Naive thymus-derived CD4-positive, alpha-beta T cell (primary cell): ENCODE results near the gene PDK1. TPM values are rescaled to one million over a fixed set of nuclear protein-coding genes. Genes with fewer than 3 reads are reported as not detected.

Experiments
- ATAC-seq: fragments of 150-1000 bp; cut with Tn5 transposase; 2 replicates; pipeline ENCODE4 v1.10.0; 2021; ENCODE audit warnings: mild to moderate bottlenecking, moderate library complexity
- CTCF ChIA-PET: fragments of 350-600 bp; sonication (Branson Sonifier 250); formaldehyde crosslinking; loops from one replicate; lab custom pipeline; 2021; ENCODE audit warnings: antibody characterized with exemption; lab: Charles Lee
- POLR2A ChIA-PET: fragments of 350-600 bp; sonication (Branson Sonifier 250); formaldehyde crosslinking; loops from one replicate; lab custom pipeline; 2021; ENCODE audit warnings: antibody characterized with exemption, inconsistent platforms; lab: Charles Lee
- DNase-seq, 9 donors: peaks; one replicate each; pipeline versions ENCODE4 v3.0.0 to v3.0.0-alpha.2; 2020 to 2022; ENCODE audit warnings: mixed read lengths in 1 of 9
- H3K27ac ChIP-seq: one replicate; pipeline ENCODE4 v1.7.0; 2013; ENCODE audit warnings: mild to moderate bottlenecking, low read depth, low read length, moderate library complexity
- H3K27me3 ChIP-seq, 2 donors: one replicate each; pipeline ENCODE4 v1.7.0; 2013; ENCODE audit warnings: low read length in 2 of 2, mild to moderate bottlenecking in 2 of 2, moderate library complexity in 2 of 2; ENCODE audit not compliant: control insufficient read depth in 2 of 2, insufficient read depth in 2 of 2
- H3K36me3 ChIP-seq, 3 experiments: 1 replicate in 2 of 3; 2 replicates in 1 of 3; pipeline ENCODE4 v1.7.0; 2013; ENCODE audit warnings: low read length in 3 of 3, mild to moderate bottlenecking in 3 of 3, moderate library complexity in 1 of 3; ENCODE audit not compliant: insufficient read depth in 3 of 3, control insufficient read depth in 2 of 3
- H3K4me1 ChIP-seq, 2 donors: one replicate each; pipeline ENCODE4 v1.7.0; 2013; ENCODE audit warnings: low read length in 2 of 2, mild to moderate bottlenecking in 2 of 2, moderate library complexity in 1 of 2; ENCODE audit not compliant: control insufficient read depth in 2 of 2, insufficient read depth in 2 of 2
- H3K4me3 ChIP-seq: 2 replicates; pipeline ENCODE4 v1.7.0; 2013; ENCODE audit warnings: mild to moderate bottlenecking, low read length
- H3K9me3 ChIP-seq, 3 experiments: 1 replicate in 2 of 3; 2 replicates in 1 of 3; pipeline ENCODE4 v1.7.0; 2013; ENCODE audit warnings: low read length in 3 of 3; ENCODE audit not compliant: control insufficient read depth in 2 of 3
- H3K27ac Mint-ChIP-seq, 9 donors: one replicate each; pipeline ENCODE4 v1.8.0; 2020 to 2022; ENCODE audit warnings: mixed read lengths in 9 of 9, mild to moderate bottlenecking in 8 of 9, moderate library complexity in 5 of 9, inconsistent platforms in 2 of 9
- H3K27me3 Mint-ChIP-seq, 5 donors: one replicate each; pipeline ENCODE4 v1.8.0; 2021 to 2022; ENCODE audit warnings: mixed read lengths in 5 of 5, mild to moderate bottlenecking in 1 of 5
- H3K36me3 Mint-ChIP-seq, 5 donors: one replicate each; pipeline ENCODE4 v1.8.0; 2020 to 2022; ENCODE audit warnings: mixed read lengths in 5 of 5, mild to moderate bottlenecking in 3 of 5, inconsistent platforms in 1 of 5
- H3K4me1 Mint-ChIP-seq, 7 donors: one replicate each; pipeline ENCODE4 v1.8.0; 2020 to 2022; ENCODE audit warnings: mixed read lengths in 7 of 7, mild to moderate bottlenecking in 3 of 7, inconsistent platforms in 1 of 7
- H3K4me3 Mint-ChIP-seq, 10 donors: one replicate each; pipeline ENCODE4 v1.8.0; 2020 to 2022; ENCODE audit warnings: mild to moderate bottlenecking in 10 of 10, mixed read lengths in 10 of 10, moderate library complexity in 6 of 10, inconsistent platforms in 2 of 10
- H3K9me3 Mint-ChIP-seq, 11 donors: one replicate each; pipeline ENCODE4 v1.8.0; 2020 to 2022; ENCODE audit warnings: mixed read lengths in 11 of 11, mild to moderate bottlenecking in 4 of 11, inconsistent platforms in 1 of 11, moderate library complexity in 1 of 11
- intact Hi-C, 2 donors: fragments of 100-400 bp; cut with micrococcal nuclease; formaldehyde crosslinking; loops; one replicate each; pipeline ENCODE4 v1.15.1; 2023
- polyA plus RNA-seq, 2 donors: library from polyadenylated mRNA; unstranded; fragments of 300-500 nt; fragmentation: Illumina TruSeq; gene quantifications; one replicate each; pipeline ENCODE4 v1.2.3, GENCODE V29; 2021
- total RNA-seq, 6 experiments: library from RNA in 5 of 6; stranded (reverse) in 5 of 6; gene quantifications; 1 replicate in 5 of 6; 2 replicates in 1 of 6; pipeline ENCODE4 v1.2.3 and lab custom pipeline; 2021 to 2026

Gene PDK1
- total and polyA plus RNA-seq, 7 experiments from 2014 or later, result 56.0 to 79.8 (median 66.6) TPM

DNA sequence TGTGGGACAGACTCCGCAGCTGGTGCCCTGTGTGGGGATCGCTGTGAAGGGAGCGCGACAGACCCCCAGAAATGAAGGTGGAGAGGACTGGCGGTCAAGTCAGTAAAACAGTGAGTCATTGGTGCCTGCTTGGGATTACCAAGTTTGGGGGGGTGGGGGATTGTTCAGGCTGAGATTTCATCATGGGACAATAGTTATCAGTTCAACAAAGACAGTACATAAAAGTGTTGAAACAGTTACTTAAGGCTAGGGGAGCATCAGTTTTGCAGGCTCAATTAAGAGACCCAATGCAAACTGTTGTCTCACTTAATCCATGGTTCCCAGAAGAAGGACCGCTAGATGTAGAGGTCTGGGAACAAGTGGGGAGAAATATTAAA lies 42.4 kb upstream of the PDK1 start:
- DNase-seq, result no peak
- Histone ChIP-seq H3K27me3 (no peaks in the 10 kb centered on the region), H3K36me3 (no peaks in the 10 kb centered on the region), H3K4me3 (no peak overlapping the region), H3K4me1 (peaks cover 0 to 15% of the 10 kb centered on the region in 2 donors), H3K9me3 (peaks cover 0 to 18% (median 12%) of the 10 kb centered on the region in 3 experiments), H3K27ac (no peak overlapping the region)
- H3K4me3 Mint-ChIP-seq, result no peak overlapping the region
- no peaks in the 10 kb centered on the region for H3K27me3 Mint-ChIP-seq
- H3K9me3 Mint-ChIP-seq, result peaks cover 0 to 61% (median 22%) of the 10 kb centered on the region in 11 donors
- peaks cover 18 to 53% (median 37%) of the 10 kb centered on the region in 5 donors for H3K36me3 Mint-ChIP-seq
- ChIA-PET POLR2A (interaction anchor here (0.6 to 1.3 kb wide), 3 partner anchors 9 to 95 kb away, joined by 3 to 4 read pairs (median 3); no protein-coding TSS in a partner anchor), CTCF (no interaction called here)
- peaks cover 11 to 47% (median 31%) of the 10 kb centered on the region in 7 donors for H3K4me1 Mint-ChIP-seq
- ATAC-seq, result no peak
- intact Hi-C loops, result loop anchor here in 1 of 2 donors (5.0 kb wide), 1 partner anchor 44 kb away; the partner anchor contains the start of gene PDK1
- H3K27ac Mint-ChIP-seq, result peak overlapping the region in 2 of 9 donors; percentile 49 to 72

DNA sequence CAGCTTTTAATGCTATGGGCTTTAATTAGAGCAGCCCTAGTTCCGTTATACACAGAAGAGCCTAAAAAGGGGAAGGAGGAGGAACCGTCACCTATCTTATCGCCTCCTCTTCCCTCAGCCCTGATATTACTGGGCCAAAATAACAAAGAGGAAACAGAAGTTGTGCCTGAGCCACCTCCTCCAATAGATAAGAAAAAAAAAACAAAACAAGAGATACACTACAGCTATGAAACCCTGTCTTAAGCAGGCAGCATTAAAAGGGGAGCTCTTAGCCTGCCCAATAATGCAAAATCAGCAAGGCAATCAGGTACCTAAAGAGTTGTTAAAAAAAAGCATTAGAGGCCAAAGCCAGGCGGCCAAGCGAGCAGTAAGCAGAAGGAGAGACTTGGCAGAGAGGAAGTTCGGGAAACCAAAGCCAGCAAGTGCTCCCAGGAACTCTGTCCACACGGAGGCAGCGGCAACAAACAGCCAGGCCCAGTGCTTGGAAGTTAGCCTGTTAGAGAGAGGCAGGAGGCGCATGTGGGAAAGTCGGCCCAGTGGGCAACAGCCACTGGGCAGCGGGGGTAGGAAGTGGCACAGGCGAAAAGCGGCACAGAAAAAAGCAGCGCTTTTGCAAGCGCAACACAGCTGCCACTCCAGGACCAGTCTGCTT lies 41.8 kb upstream of the PDK1 start:
- DNase-seq (no peak), ATAC-seq (peak; percentile 74)
- Mint-ChIP-seq H3K27ac (peak overlapping the region in 2 of 9 donors; percentile 22 to 67), H3K4me1 (peaks cover 11 to 47% (median 26%) of the 10 kb centered on the region in 7 donors), H3K9me3 (peaks cover 0 to 67% (median 24%) of the 10 kb centered on the region in 11 donors), H3K4me3 (no peak overlapping the region), H3K27me3 (no peaks in the 10 kb centered on the region), H3K36me3 (peaks cover 20 to 54% (median 39%) of the 10 kb centered on the region in 5 donors)
- H3K36me3 ChIP-seq, result no peaks in the 10 kb centered on the region
- intact Hi-C loops, result loop anchor here in 1 of 2 donors (5.0 kb wide), 1 partner anchor 43 kb away; the partner anchor contains the start of gene PDK1
- H3K9me3 ChIP-seq, result peaks cover 0 to 19% (median 12%) of the 10 kb centered on the region in 3 experiments
- ChIA-PET POLR2A (interaction anchor here (0.6 to 1.3 kb wide), 3 partner anchors 10 to 95 kb away, joined by 3 to 4 read pairs (median 3); no protein-coding TSS in a partner anchor), CTCF (interaction anchor here (0.6 kb wide), 1 partner anchor 197 kb away, joined by 3 read pairs; no protein-coding TSS in a partner anchor)
- H3K4me3 ChIP-seq, result no peak overlapping the region
- no peak overlapping the region for H3K27ac ChIP-seq
- H3K4me1 ChIP-seq, result peaks cover 0 to 15% of the 10 kb centered on the region in 2 donors
- H3K27me3 ChIP-seq, result no peaks in the 10 kb centered on the region

DNA sequence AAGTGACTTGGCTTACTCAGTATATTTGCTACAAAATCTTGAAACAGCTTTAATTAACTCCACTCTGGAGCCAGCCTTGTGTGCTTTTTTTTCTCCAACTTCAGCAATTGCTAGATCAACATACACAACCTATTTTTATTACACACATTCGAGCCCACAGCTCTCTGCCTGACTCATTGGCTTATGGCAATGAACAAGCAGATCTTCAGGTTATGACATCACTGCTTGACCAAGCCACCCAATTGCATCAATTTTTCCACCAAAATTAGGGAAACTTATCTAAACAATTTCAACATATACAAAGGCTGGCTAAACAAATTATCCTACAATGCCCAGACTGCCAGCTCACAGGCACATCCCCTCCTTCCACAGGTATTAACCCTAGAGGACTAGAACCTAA lies 39.6 kb upstream of the PDK1 start:
- H3K9me3 Mint-ChIP-seq, result peaks cover 11 to 81% (median 34%) of the 10 kb centered on the region in 11 donors
- H3K27ac Mint-ChIP-seq, result no peak overlapping the region

DNA sequence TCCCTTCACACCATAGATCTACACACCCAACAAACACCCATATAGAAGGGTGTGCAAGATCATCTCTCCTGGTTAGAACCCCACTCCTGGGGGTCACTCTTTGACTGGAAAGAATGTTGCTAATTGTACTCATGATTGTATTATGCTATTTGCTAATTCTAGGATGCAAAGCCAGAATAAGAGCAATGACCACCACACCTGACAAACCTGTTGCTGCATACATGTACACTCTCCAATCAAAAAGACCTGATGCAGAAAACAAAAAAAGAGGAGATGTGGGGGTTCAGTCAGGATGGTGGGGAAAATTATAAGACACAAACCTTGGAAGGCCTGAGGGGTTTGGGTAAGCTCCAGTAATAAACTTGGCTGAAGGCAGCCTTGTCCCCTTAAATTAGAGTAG lies 36.9 kb upstream of the PDK1 start:
- CTCF ChIA-PET, result interaction anchor here (0.6 kb wide), 1 partner anchor 342 kb away, joined by 3 read pairs; no protein-coding TSS in a partner anchor
- H3K4me1 ChIP-seq, result no peaks in the 10 kb centered on the region
- no peak for ATAC-seq
- no peak overlapping the region for H3K27ac Mint-ChIP-seq
- no peak for DNase-seq
- no peak overlapping the region for H3K4me3 ChIP-seq
- peaks cover 7 to 56% (median 19%) of the 10 kb centered on the region in 11 donors for H3K9me3 Mint-ChIP-seq
- no peaks in the 10 kb centered on the region for H3K27me3 ChIP-seq
- POLR2A ChIA-PET, result interaction anchor here (0.8 kb wide), 1 partner anchor 15 kb away, joined by 3 read pairs; no protein-coding TSS in a partner anchor
- no peak overlapping the region for H3K4me3 Mint-ChIP-seq
- H3K27me3 Mint-ChIP-seq, result no peaks in the 10 kb centered on the region
- H3K36me3 ChIP-seq, result no peaks in the 10 kb centered on the region
- no peak overlapping the region for H3K27ac ChIP-seq
- peaks cover 0 to 13% (median 6%) of the 10 kb centered on the region in 3 experiments for H3K9me3 ChIP-seq
- H3K4me1 Mint-ChIP-seq, result peaks cover 0 to 14% (median 0%) of the 10 kb centered on the region in 7 donors
- intact Hi-C loops, result no loop called here
- peaks cover 26 to 59% (median 47%) of the 10 kb centered on the region in 5 donors for H3K36me3 Mint-ChIP-seq

More for the DNA sequence above, 39.6 kb upstream of the PDK1 start:
- H3K36me3 Mint-ChIP-seq, result peaks cover 31 to 62% (median 53%) of the 10 kb centered on the region in 5 donors
- H3K27me3 ChIP-seq, result no peaks in the 10 kb centered on the region
- H3K27me3 Mint-ChIP-seq, result no peaks in the 10 kb centered on the region
- H3K4me1 Mint-ChIP-seq, result peaks cover 0 to 27% (median 8%) of the 10 kb centered on the region in 7 donors
- ChIA-PET POLR2A (interaction anchor here (0.7 kb wide), 1 partner anchor 125 kb away, joined by 4 read pairs; no protein-coding TSS in a partner anchor), CTCF (no interaction called here)
- no peak overlapping the region for H3K4me3 ChIP-seq
- no peak for ATAC-seq
- intact Hi-C loops, result no loop called here
- no peaks in the 10 kb centered on the region for H3K36me3 ChIP-seq
- DNase-seq, result no peak
- no peak overlapping the region for H3K4me3 Mint-ChIP-seq
- H3K27ac ChIP-seq, result no peak overlapping the region
- peaks cover 0 to 3% of the 10 kb centered on the region in 2 donors for H3K4me1 ChIP-seq
- H3K9me3 ChIP-seq, result peaks cover 0 to 31% (median 18%) of the 10 kb centered on the region in 3 experiments

DNA sequence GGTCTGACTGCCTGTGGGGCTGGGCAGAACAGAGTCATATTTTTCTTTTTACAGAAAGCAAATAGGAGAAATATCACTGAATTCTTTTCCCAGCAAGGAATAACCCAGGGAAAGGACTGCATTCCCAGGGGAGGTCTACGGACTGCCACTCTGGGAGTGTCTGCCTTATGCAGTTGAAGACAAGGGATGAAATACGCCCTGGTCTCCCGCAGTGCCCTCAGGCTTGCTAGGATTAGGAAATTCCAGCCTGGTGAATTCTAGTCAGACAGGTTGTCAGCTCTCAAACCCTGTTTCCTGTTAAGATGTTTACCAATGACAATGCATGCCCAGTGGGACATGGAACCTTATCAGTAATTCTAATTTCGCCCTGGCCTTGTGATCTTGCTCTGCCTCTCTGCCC lies 30.3 kb upstream of the PDK1 start:
- Histone ChIP-seq H3K9me3 (peaks cover 0 to 10% (median 0%) of the 10 kb centered on the region in 3 experiments), H3K4me1 (no peaks in the 10 kb centered on the region), H3K36me3 (peaks cover 0 to 3% (median 0%) of the 10 kb centered on the region in 3 experiments), H3K4me3 (no peak overlapping the region), H3K27ac (no peak overlapping the region), H3K27me3 (no peaks in the 10 kb centered on the region)
- Mint-ChIP-seq H3K27ac (peak overlapping the region in 1 of 9 donors; percentile 38), H3K4me1 (peaks cover 0 to 2% (median 0%) of the 10 kb centered on the region in 7 donors), H3K36me3 (peaks cover 21 to 70% (median 47%) of the 10 kb centered on the region in 5 donors), H3K9me3 (peaks cover 14 to 62% (median 25%) of the 10 kb centered on the region in 11 donors), H3K27me3 (no peaks in the 10 kb centered on the region), H3K4me3 (no peak overlapping the region)
- CTCF ChIA-PET, result no interaction called here
- ATAC-seq (no peak), DNase-seq (no peak)
- POLR2A ChIA-PET, result no interaction called here
- intact Hi-C loops, result no loop called here

DNA sequence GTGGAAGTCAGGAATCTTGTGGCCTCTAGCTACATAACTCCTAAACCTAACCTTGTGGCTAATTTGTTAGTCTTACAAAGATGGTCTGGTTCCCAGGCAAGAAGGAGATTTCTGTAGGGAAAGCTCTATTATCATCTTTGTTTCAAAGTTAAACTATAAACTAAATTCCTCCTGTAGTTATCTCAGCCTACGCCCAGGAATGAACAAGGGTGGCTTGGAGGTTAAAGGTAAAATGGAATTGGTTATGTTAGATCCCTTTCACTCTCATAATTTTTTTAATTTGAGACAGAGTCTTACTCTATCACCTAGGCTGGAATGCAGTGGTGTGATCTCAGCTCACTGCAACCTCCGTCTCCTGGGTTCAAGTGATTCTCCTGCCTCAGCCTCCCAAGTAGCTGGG lies 24.6 kb upstream of the PDK1 start:
- no peak overlapping the region for H3K4me3 Mint-ChIP-seq
- H3K9me3 Mint-ChIP-seq, result peaks cover 2 to 80% (median 31%) of the 10 kb centered on the region in 11 donors
- H3K4me1 Mint-ChIP-seq, result peaks cover 0 to 6% (median 0%) of the 10 kb centered on the region in 7 donors

More for the DNA sequence above, 24.6 kb upstream of the PDK1 start:
- no peak for DNase-seq
- Histone ChIP-seq H3K36me3 (peaks cover 0 to 3% (median 0%) of the 10 kb centered on the region in 3 experiments), H3K4me3 (no peak overlapping the region), H3K9me3 (peaks cover 0 to 18% (median 9%) of the 10 kb centered on the region in 3 experiments), H3K27ac (no peak overlapping the region), H3K4me1 (no peaks in the 10 kb centered on the region), H3K27me3 (no peaks in the 10 kb centered on the region)
- peaks cover 25 to 72% (median 55%) of the 10 kb centered on the region in 5 donors for H3K36me3 Mint-ChIP-seq
- intact Hi-C loops, result no loop called here
- ChIA-PET CTCF (no interaction called here), POLR2A (no interaction called here)
- H3K27ac Mint-ChIP-seq, result no peak overlapping the region
- no peak for ATAC-seq
- no peaks in the 10 kb centered on the region for H3K27me3 Mint-ChIP-seq
